Mucosa of gallbladder (tissue), 1 donor: ENCODE results near the gene LRCH1. TPM values are rescaled to one million over a fixed set of nuclear protein-coding genes. Genes with fewer than 3 reads are reported as not detected.

ENCODE experiments used
- DNase-seq: peaks from one replicate; pipeline ENCODE4 v3.0.0-alpha.2; 2020; ENCODE audit warnings: low spot score
- total RNA-seq: library from RNA; stranded (reverse); gene quantifications from one replicate; pipeline ENCODE4 v1.2.1, GENCODE V29; 2021
- donor health status: DM: no; HTN: no; CAD: no.

Gene LRCH1
- total RNA-seq, 1 donor from 2014 or later = 35.6 TPM

- DNase-seq = no peak
Observed at GRCh38 chr13:46594374-46595078, 41.6 kb downstream of the LRCH1 start.

DNA sequence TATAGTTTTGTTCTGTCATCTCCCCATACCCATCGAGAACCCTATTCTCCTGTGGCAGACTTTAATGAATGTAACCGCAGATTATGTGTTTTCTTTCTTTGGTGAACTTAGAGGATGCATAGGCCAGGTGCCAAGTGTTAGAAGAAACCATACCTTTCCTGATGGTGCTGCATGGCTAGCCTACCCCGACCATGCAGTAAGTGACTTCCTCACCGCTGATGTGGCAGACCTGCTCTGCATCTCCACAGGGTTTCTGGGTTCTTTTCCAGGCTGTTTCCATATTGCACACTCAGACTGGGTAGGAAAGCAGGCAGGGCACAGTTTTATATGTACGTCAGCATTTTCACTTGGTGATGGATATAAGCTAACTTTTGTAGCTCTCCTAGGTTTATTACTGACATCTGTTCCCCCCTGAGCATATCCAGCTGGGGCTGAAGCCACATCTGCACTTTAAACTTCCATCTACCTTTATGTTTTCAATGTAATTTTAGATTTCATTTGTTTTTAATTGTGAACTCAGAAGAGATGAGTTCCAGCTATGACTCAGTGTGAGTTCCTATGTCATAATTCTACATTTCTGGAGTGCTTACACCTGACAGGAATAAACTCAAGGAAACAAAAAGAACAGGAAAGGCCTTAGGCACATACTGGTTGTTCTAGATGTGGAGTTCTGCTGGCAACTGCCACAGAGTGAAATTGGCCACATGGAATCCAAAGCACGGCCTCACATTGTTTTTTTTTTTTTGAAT is 42.3 kb downstream of the LRCH1 start:
- DNase-seq = no peak

DNA sequence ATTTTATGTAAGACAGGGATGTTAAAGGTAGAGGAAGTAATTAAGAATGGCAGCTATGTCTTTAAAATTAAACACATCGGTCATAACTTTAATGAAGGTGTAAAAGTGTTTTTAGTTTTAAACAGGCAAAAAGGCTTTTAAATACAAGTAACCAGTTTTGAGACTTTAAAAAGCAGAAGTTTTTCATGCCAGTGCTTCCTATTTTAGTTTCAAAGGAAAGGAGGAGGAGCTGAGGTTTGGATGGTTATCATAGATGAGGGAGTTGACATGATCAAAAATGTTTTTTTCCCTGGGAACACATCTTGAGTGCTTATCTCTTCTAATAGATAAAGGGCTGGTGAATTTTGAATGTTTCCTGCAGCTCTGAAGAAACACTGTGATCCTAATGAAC is 42.9 kb downstream of the LRCH1 start:
- DNase-seq = no peak

- no peak for DNase-seq
Observed at GRCh38 chr13:46596466-46596865, 43.5 kb downstream of the LRCH1 start.

GRCh38 chr13:46598140-46598819 is 45.3 kb downstream of the LRCH1 start:
- no peak for DNase-seq

- DNase-seq = no peak
Observed at GRCh38 chr13:46598820-46599180, 45.8 kb downstream of the LRCH1 start.

GRCh38 chr13:46600943-46601311 is 48.0 kb downstream of the LRCH1 start:
- no peak for DNase-seq

- no peak for DNase-seq
Observed at GRCh38 chr13:46602531-46602930, 49.6 kb downstream of the LRCH1 start.

DNA sequence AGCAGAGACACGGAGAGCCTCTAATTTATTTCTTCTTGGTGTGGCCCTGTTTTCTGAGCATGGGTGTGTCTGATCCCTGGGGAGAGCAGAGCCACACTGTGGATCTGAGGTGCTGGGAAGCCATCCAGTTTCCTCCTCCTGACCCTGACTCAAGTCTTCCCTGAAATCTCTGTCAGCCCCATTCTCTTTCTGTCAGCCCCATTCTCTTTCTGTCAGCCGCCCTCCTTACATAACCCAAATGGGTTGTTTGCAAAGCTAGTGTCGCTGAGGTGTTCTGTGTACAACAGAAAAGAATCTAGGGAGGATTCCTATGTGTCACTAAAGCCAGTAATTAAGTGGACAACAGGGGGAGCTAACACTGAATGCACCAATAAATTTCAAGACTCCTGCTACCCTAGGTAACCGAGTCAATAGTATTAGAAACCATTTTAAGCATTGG is 50.2 kb downstream of the LRCH1 start:
- DNase-seq = no peak

DNA sequence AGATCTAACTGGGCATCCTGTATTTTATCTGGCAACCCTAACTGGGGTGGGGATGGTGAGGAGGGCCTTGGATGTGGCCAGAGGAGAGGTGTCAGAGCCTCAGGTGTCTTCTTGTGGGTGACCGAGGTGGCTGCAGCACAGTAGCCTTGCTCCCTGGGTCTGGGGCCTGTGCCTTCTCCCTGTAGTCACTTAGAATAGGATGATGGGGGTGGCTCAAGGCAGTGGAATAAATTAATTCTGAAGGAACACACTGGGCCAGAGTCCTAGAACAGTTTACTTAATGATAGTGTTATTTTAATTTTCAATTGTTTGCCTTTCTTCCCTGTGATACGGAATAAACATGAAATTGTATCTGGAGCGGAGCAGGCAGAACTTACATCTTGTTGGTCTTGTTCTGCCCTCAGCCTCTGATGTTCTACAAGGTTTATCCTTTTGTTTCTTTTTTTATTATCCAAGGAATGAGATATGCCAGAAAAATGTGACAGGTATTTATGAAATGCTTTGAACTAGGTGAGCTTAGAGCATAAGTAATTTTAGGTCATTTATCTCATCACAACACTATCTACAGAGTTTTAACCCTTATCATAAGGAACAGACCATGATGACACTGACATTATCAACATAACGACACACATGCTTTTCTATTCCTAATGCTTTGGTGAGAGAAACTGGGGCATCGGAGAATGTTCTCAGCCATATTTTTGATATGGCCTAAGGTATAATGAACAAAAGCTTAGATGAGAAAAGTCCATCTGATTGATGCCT is 51.4 kb downstream of the LRCH1 start:
- DNase-seq = no peak

DNA sequence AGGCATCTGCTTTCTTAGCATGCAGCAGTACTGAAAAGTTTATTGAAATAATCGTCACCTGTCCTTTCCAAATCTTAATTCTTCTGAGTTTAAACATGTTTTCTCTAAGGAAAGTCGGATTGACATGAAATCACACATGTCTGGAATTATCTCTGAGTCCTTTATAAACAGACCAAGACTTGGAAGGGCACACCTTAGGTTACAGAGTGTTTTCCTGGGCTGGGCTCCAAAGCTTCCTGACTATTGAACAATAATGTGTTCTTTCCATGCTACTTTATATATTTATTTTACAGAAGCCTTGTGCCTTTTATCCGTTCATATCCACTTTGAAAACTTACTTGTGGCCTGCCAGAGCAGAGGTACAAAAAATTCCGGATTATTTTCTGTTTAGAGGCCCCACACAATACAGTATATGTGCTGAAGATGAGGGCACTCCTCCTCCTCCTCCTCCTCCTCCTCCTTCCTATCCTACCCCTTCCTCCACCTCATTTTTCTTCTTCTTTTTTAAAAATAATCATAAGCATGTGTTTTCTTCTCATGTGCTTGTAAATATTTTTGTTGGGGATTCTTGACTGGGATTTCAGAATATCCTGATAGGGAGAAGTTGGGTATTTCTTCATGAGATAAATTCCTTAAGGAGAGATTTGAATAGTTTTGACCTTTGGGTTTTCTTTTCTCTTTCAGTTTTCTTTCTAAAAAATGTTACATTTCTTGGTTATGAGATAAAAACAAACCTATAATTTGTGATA is 52.3 kb downstream of the LRCH1 start:
- peak; percentile 52 for DNase-seq

GRCh38 chr13:46605825-46606554 is 53.0 kb downstream of the LRCH1 start:
- DNase-seq = no peak

- no peak for DNase-seq
Observed at GRCh38 chr13:46606970-46607369, 54.0 kb downstream of the LRCH1 start.

GRCh38 chr13:46607768-46608564 is 55.0 kb downstream of the LRCH1 start:
- peak; percentile 76 for DNase-seq

DNA sequence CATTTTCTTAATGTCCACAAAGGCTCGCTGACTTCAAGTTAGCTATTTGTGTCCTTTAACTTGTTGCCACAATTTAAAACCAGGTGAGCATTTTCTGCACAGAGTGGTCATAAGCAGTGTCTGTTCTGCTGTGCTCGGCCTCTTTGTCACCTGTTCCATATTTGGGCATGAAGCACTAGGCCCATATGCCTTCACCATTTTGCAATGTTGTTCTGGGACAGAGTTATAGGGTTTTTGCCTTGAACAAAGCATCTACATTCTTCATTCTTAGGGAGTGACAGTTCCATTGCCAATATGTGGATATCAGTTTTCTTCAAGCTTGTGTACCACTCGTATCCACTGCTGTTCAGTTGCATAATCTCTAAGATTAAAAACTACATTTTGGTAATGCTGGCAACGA is 56.1 kb downstream of the LRCH1 start:
- no peak for DNase-seq

DNA sequence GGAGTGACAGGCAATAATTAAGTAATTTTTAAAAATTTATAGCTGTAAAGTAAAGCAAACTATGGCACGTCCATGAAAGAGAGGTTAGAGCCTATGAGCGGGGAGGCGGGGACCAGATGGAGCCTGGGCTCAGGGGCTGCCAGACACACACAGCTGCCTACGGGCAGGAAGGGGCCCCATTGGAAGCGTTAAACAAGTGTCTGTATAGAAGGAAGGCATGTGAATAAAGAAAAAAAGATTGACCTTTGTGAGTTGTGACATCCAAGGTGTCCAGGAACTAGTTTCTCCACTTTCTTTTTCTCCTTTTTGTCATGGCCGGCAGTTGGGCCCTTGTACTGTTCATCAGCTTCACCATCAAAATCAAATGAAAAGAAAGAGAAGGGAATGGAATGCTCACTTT is 56.8 kb downstream of the LRCH1 start:
- no peak for DNase-seq

GRCh38 chr13:46612267-46612666 is 59.3 kb downstream of the LRCH1 start:
- no peak for DNase-seq

- DNase-seq = no peak
Observed at GRCh38 chr13:46613409-46614049, 60.6 kb downstream of the LRCH1 start.

- no peak for DNase-seq
Observed at GRCh38 chr13:46614582-46614981, 61.6 kb downstream of the LRCH1 start.
